Ramos (cell line): ENCODE results near the gene VPS26B.

Experiments
- in situ Hi-C: fragments of 300-500 bp; cut with MboI; formaldehyde crosslinking; loops from one replicate; pipeline ENCODE4 v1.14.3; 2022; ENCODE audit warnings: low sequenced_read_pairs; ENCODE audit not compliant: unreplicated experiment

The VPS26B gene

DNA sequence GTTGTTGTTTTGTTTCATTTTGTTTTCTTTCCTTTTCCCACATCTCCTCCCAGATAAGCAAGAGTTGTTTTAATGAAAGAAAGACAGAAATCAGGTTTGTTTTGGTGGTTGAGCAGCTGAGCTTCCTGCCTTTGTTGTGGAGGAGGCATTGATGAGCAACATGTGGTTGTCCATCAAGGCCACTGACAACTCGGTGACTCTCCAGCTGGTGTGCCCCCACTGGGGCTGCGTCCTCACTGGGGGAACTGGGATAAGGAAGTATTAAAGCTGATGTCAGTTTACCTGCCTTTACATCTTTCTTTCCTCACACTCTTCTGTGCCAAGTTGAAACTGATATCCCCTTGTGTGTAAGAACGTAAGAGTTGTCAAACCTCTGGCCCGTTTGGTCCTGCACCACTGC is 5.9 kb downstream of the VPS26B start:
- in situ Hi-C loops, result no loop called here

- in situ Hi-C loops, result no loop called here
Measured at GRCh38 chr11:134231958-134232659, 7.6 kb downstream of the VPS26B start.

- in situ Hi-C loops, result no loop called here
Measured at GRCh38 chr11:134233729-134234179, 9.3 kb downstream of the VPS26B start.

- in situ Hi-C loops, result no loop called here
Measured at GRCh38 chr11:134235399-134235798, 10.9 kb downstream of the VPS26B start.

DNA sequence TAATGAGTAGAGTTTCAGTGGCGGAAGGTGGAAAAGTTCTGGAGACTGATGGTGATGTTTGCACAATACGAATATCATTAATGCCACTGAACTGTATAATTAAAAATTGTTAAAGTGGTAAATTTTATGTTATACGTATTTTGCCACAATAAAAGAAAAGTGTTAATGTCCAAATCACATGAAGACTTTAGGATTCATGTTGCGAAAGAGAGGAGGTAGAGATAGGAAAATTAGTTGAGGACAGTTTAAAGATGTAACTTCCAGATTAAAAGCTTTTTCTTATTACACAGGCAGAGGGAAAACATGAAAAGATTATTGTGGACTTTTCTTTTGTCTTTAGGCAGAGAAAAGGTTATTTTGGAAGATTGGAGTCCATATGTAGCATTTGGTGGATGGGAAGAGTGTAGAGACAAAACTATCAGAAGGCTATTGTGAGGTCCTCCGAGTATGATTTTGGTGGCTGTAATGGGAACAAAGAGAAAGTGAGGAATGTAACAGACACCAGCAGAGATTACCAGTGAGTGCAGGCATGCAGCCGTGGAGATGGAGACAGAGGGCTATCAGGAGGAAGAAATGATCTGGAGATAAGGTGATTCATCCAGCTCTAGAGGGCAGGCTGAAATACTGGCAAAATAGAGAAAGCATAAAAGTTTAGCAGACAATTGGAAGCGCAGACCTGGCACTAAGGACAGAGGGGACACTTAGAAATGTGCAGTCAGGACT is 12.5 kb downstream of the VPS26B start:
- in situ Hi-C loops, result no loop called here

- in situ Hi-C loops, result no loop called here
Measured at GRCh38 chr11:134237557-134237922, 13.1 kb downstream of the VPS26B start.

DNA sequence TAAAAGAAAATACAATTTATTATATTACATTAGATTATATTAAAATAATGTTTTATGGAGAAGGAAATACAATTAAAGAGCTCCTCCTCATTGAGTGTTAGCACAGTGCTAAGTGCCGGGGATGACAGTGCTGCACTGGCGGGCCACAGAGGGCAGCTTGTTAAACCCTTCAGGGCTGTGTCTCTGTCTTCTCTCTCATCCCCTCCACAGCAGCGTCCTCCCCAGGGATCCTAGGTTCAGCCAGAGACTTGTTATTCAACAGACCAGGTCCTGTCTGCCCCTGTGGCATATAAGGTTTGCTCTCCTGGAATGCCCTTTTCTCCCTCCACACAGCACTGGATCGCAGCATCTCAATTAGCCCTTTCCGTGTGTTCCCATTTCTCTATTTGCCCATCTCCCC is 14.5 kb downstream of the VPS26B start:
- in situ Hi-C loops, result no loop called here

DNA sequence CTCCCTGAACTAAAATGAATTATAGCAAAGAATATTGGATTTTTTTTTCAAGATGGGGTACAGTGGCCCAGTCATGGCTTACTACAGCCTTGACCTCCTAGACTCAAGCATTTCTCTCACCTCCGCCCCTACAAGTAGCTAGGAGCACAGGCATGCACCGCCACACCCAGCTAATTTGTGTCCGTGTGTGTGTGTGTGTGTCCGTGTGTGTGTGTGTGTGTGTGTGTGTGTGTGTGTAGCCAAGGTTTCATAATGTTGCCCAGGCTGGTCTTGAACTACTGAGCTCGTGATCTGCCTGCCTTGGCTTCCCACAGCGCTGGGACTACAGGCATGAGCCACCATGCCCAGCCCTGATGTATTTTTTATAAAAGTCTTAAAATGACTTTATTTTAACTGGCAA is 16.1 kb downstream of the VPS26B start:
- in situ Hi-C loops, result no loop called here

GRCh38 chr11:134242376-134242775 is 17.9 kb downstream of the VPS26B start:
- in situ Hi-C loops, result no loop called here

- in situ Hi-C loops, result no loop called here
Measured at GRCh38 chr11:134243913-134244312, 19.4 kb downstream of the VPS26B start.

GRCh38 chr11:134244593-134244992 is 20.1 kb downstream of the VPS26B start:
- in situ Hi-C loops, result no loop called here

GRCh38 chr11:134245434-134245833 is 21.0 kb downstream of the VPS26B start:
- in situ Hi-C loops, result no loop called here

DNA sequence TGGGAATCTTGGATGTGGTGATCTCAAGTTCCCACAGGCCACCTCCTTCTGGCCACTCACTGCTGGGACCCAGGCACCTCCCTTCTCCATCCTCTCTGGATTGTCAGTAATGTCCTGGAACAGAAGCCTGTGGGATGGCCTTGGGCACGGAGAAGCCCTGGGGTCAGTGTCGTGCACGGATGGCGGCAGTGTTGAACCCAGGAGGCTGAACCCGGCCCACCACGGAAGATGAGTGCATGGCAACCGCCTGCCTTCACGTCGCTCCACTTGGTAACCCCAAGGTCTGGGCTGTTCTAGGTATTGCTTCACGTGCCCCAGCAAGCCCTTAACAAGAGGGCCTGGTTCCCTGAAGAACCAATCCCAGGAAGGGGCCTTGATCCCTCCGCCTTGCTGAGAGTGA is 21.6 kb downstream of the VPS26B start:
- in situ Hi-C loops, result no loop called here

DNA sequence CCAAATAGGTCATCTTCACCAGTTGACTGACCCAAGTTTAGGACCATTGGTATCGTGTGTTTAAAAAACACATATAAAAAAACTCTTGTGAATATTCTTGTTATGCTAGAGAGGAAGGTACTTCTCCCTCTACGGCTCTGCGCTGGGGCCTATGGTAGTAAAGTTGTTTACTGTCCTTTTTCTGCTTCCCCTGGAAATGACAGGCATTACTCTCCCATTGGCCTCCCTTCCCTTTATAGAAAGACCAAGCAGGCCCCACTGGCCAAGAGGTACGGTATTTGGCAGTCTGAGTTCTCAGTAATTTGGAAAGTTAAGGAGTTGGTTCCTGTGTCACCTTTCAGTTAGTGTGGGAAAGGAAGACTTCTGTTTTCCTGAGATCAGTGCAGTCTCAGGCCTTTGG is 22.2 kb downstream of the VPS26B start:
- in situ Hi-C loops, result no loop called here

GRCh38 chr11:134248910-134249480 is 24.5 kb downstream of the VPS26B start:
- in situ Hi-C loops, result no loop called here

- in situ Hi-C loops, result no loop called here
Measured at GRCh38 chr11:134250246-134250645, 25.8 kb downstream of the VPS26B start.

DNA sequence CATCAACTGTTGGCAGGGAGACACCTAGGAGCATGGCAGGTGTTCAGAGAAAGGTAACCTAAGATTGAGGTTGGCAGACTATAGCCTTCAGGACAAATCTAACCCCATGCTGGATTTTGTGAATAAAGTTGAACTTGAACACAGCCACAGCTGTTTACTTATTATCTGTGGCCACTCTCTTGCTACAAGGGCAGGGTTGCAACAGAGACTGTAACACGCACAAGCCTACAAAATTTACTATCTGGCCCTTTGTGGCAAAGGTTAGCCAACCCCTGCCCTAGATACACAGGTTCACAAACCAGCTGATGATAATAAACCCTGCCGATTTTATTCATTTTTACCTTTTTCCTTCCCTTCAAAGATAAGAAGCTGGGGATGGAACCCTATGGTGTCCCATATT is 26.2 kb downstream of the VPS26B start:
- in situ Hi-C loops, result no loop called here

GRCh38 chr11:134252346-134253187 is 28.1 kb downstream of the VPS26B start:
- in situ Hi-C loops, result no loop called here

- in situ Hi-C loops, result no loop called here
Measured at GRCh38 chr11:134253188-134253993, 28.9 kb downstream of the VPS26B start, which contains the start of the genes ACAD8 and THYN1. TSS of gene ACAD8 (plus strand) at chr11:134253568. CDS start at chr11:134253601, 33 bp downstream. TSS of gene THYN1 (minus strand) at chr11:134253352. CDS start at chr11:134252882, 470 bp downstream.
